HUES6 (cell line): ENCODE measurements around the gene IFNA21.
"Not testable (repeated sequence)": the region's sequence is repeated elsewhere in the genome, so short reads cannot be mapped to it uniquely, and the experiment has no call there.

ENCODE experiments used
- H3K27ac ChIP-seq: 2 replicates; pipeline ENCODE4 v1.7.0; 2013; ENCODE audit warnings: low read depth, mild to moderate bottlenecking, low read length, inconsistent platforms
- H3K27me3 ChIP-seq: 2 replicates; pipeline ENCODE4 v1.6.1; 2013; ENCODE audit warnings: low read length; ENCODE audit not compliant: control insufficient read depth, insufficient read depth
- H3K36me3 ChIP-seq: 2 replicates; pipeline ENCODE4 v1.6.1; 2013; ENCODE audit warnings: low read length; ENCODE audit not compliant: control insufficient read depth, insufficient read depth
- H3K4me1 ChIP-seq: 2 replicates; pipeline ENCODE4 v1.6.1; 2013; ENCODE audit warnings: low read length; ENCODE audit not compliant: control insufficient read depth, insufficient read depth
- H3K4me3 ChIP-seq: 2 replicates; pipeline ENCODE4 v1.5.1; 2013; ENCODE audit warnings: low read depth, low read length
- H3K9ac ChIP-seq: one replicate; pipeline ENCODE4 v1.6.1; 2013; ENCODE audit warnings: mild to moderate bottlenecking, low read length
- H3K9me3 ChIP-seq: 2 replicates; pipeline ENCODE4 v1.6.1; 2013; ENCODE audit warnings: low read depth, low read length; ENCODE audit not compliant: control insufficient read depth, insufficient read depth

Gene IFNA21

DNA sequence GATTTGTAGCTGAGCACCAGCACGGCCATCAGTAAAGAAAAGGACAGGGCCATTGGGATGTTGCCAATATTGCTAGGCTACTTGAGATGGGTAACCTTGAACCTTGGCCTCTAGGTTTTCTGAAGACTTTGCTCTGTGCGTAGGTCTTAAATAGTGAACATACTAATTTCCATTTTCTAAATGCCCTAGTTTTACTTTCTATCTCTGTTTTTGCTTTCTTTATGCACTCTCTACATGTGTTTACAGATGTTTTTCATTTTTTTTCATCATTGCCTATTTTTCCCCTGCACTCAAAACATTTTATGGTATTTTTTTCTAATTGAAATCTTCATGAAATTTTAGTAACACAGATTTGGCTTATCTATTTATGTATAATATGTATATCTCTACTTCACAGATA lies at the start of gene IFNA21:
IFNA21 (minus strand) TSS at position 101 of the 400 bp plus-strand sequence; CDS start at position 53, 48 bp downstream.
- H3K27ac ChIP-seq, H3K9ac ChIP-seq, H3K36me3 ChIP-seq, H3K27me3 ChIP-seq, H3K4me1 ChIP-seq, H3K9me3 ChIP-seq, H3K4me3 ChIP-seq: not testable (repeated sequence)

- H3K36me3 ChIP-seq, H3K4me1 ChIP-seq, H3K9ac ChIP-seq, H3K27me3 ChIP-seq, H3K27ac ChIP-seq, H3K4me3 ChIP-seq, H3K9me3 ChIP-seq: not testable (repeated sequence)
These were observed 47.2 kb upstream of the IFNA21 start for GRCh38 chr9:21213411-21214326.

DNA sequence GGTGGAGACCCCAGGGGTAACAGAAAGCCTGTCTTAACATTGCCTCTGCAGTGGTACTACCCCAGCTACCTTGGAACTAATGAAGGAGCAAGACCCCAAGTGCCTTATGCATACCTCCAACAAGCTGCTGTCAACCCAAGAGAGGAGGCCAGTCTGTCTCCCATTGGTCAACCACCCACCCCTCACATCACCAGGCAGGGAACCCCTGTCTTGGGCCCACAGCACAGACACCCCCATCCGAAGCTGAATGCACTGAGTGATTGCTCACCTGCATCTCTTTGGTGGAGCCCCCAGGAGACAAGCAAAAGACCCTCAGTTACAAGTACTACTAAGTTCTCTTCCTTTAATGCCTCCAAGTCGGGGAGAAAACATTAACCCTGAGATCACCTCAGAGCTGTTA lies 45.7 kb upstream of the IFNA21 start:
- H3K36me3 ChIP-seq, H3K27ac ChIP-seq, H3K27me3 ChIP-seq, H3K4me3 ChIP-seq, H3K9ac ChIP-seq, H3K9me3 ChIP-seq, H3K4me1 ChIP-seq: not testable (repeated sequence)

DNA sequence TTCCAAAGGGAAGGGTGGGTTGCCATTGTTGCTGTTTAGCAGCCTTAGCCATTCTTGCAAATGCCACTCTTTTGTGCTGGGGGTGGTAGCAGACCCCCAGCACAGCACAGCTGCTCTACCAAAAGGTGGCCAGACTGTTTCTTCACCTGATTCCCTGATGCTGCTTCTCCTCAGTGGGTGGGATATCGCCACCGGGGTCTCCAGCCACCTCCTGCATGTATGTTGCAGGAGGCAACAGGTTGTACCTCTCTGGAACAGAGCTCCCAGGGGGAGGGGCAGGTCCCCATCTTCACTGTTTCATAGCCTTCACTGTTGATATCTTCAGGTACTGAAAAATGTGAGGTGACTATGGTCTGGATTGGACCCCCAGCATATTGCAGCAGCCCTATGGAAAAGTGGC lies 44.3 kb upstream of the IFNA21 start:
- H3K27me3 ChIP-seq, H3K9me3 ChIP-seq, H3K27ac ChIP-seq, H3K36me3 ChIP-seq, H3K4me1 ChIP-seq, H3K9ac ChIP-seq, H3K4me3 ChIP-seq: not testable (repeated sequence)

GRCh38 chr9:21210311-21210710 lies 43.9 kb upstream of the IFNA21 start:
- no peak overlapping the region for H3K27ac ChIP-seq
- H3K9ac ChIP-seq = no peak overlapping the region
- no peaks in the 10 kb centered on the region for H3K9me3 ChIP-seq
- no peaks in the 10 kb centered on the region for H3K27me3 ChIP-seq
- no peaks in the 10 kb centered on the region for H3K36me3 ChIP-seq
- H3K4me1 ChIP-seq = no peaks in the 10 kb centered on the region
- H3K4me3 ChIP-seq = no peak overlapping the region

GRCh38 chr9:21207043-21207442 lies 40.6 kb upstream of the IFNA21 start, which contains the start of gene IFNA10:
Gene IFNA10 (minus strand): TSS chr9:21207143. CDS start chr9:21207097, 46 bp downstream.
- H3K4me3 ChIP-seq, H3K4me1 ChIP-seq, H3K9me3 ChIP-seq, H3K27me3 ChIP-seq, H3K9ac ChIP-seq, H3K27ac ChIP-seq, H3K36me3 ChIP-seq: not testable (repeated sequence)

DNA sequence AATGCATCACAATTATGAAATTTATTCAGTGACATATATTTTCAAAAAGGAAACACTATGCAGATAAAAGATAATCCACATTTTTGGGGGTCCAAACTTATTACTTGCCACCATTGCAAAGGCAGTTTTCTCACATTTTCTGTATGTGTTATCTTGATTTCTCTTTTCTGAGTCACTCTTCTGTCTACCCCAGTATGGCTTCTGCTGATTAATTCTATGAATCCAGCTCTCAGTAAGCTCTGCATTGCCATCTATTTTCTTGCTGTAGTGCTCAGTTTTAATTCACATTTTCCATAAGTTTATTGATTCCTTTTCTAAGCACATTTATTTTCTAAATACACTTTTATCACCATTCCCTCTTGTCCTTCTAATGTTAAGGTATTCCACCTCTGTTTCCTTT lies 38.7 kb upstream of the IFNA21 start:
- Histone ChIP-seq H3K36me3 (no peaks in the 10 kb centered on the region), H3K9ac (no peak overlapping the region)

GRCh38 chr9:21202105-21202504 lies 35.6 kb upstream of the IFNA21 start, which contains the start of gene IFNA7:
Gene IFNA7 (minus strand): TSS chr9:21202205. CDS start chr9:21202165, 40 bp downstream.
- not testable (repeated sequence) for H3K9me3 ChIP-seq, H3K9ac ChIP-seq, H3K4me3 ChIP-seq, H3K27me3 ChIP-seq, H3K36me3 ChIP-seq, H3K4me1 ChIP-seq, H3K27ac ChIP-seq

More for the DNA sequence above, 38.7 kb upstream of the IFNA21 start:
- Histone ChIP-seq H3K4me3 (no peak overlapping the region), H3K9me3 (no peaks in the 10 kb centered on the region), H3K27ac (no peak overlapping the region), H3K27me3 (no peaks in the 10 kb centered on the region), H3K4me1 (no peaks in the 10 kb centered on the region)

DNA sequence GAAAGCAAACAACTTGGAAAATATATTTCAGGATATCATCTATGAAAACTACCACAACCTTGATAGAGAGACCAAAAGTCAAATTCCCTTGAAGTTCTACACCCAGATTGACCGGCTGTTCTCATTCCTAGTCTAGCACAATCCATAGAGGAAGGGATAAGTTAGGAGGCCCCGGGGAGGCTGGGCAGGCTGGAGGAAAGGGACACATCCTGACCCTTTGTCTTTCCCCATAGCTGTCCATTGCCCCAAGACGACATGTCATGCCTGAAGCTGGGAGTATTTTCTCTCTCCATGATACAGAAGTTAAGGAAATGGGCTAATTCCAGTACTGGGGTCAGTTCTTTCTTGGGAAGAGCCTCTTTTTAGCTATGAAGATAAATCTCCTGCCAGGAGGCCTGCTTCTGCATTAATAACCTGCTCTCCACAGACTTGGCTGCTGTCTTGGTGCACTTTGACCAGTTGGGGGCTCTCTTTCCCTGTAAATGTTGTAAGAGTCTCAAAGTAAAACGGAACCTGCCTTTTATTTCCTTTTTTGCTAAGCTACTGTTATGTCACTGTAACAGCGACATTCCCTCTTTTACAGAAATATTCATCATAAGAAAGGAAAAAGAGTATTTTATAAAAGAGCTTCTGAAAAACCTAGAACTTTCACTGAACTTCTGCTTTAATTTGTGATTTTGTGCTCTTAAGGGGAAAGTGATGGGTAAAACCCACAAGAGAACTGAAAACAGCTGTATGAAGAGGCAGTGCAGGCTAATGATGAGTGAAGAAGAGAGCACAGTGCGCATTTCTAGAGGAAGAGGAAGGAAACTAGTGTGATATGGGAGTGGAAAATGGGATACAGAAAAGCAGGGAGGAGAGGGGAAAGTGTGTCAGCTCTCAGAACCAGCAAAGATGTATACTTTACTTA lies 28.7 kb upstream of the IFNA21 start:
- H3K4me1 ChIP-seq, H3K36me3 ChIP-seq, H3K27ac ChIP-seq, H3K4me3 ChIP-seq, H3K27me3 ChIP-seq, H3K9ac ChIP-seq, H3K9me3 ChIP-seq: not testable (repeated sequence)

DNA sequence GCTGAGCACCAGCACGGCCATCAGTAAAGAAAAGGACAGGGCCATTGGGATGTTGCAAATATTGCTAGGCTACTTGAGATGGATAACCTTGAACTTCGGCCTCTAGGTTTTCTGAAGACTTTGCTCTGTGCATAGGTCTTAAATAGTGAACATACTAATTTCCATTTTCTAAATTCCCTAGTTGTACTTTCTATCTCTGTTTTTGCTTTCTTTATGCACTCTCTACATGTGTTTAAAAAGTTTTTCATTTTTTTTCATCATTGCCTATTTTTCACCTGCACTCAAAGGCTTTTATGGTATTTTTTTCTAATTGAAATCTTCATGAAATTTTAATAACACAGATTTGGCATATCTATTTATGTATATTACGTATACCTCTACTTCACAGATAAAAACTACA lies 21.0 kb upstream of the IFNA21 start, which contains the start of gene IFNA4:
IFNA4 (minus strand) TSS at position 101 of the 400 bp plus-strand sequence; CDS start at position 45, 56 bp downstream.
- not testable (repeated sequence) for H3K9me3 ChIP-seq, H3K27ac ChIP-seq, H3K4me1 ChIP-seq, H3K9ac ChIP-seq, H3K36me3 ChIP-seq, H3K27me3 ChIP-seq, H3K4me3 ChIP-seq
